Body of pancreas (tissue), 4 donors: Measurements from ENCODE around the gene ZFY. TPM values are rescaled to one million over a fixed set of nuclear protein-coding genes. Genes with fewer than 3 reads are reported as not detected.

Experiments
- ATAC-seq: fragments of 150-250 bp; one replicate; pipeline ENCODE4 v1.9.1; 2016
- DNase-seq, 4 donors: peaks; one replicate each; pipeline ENCODE4 v3.0.0-alpha.2; 2019
- H3K27ac ChIP-seq, 4 donors: fragments of 200-600 bp; sonication (generic); 1 replicate in 3 of 4; 2 replicates in 1 of 4; pipeline versions ENCODE4 v1.5.1 to v1.6.1; 2016 to 2019; ENCODE audit warnings: mild to moderate bottlenecking in 1 of 4, mixed read lengths in 1 of 4, moderate library complexity in 1 of 4
- H3K27me3 ChIP-seq, 2 donors: fragments of 200-600 bp; sonication (generic); one replicate each; pipeline ENCODE4 v1.6.0; 2016; ENCODE audit warnings: mild to moderate bottlenecking in 1 of 2
- H3K36me3 ChIP-seq, 2 donors: fragments of 200-600 bp; sonication (generic); replicated peaks in 1 of 2; 2 replicates each; pipeline ENCODE4 v1.5.1; 2016; ENCODE audit warnings: low read depth in 2 of 2; ENCODE audit not compliant: insufficient read depth in 1 of 2
- H3K4me1 ChIP-seq: fragments of 200-600 bp; sonication (generic); one replicate; pipeline ENCODE4 v1.6.0; 2016
- H3K4me3 ChIP-seq, 2 donors: fragments of 200-600 bp; sonication (generic); 1 replicate in 1 of 2; 2 replicates in 1 of 2; pipeline ENCODE4 v1.5.1; 2016 to 2019
- H3K9me3 ChIP-seq, 3 donors: fragments of 200-600 bp; sonication (generic); 1 replicate in 2 of 3; 2 replicates in 1 of 3; pipeline ENCODE4 v1.5.1; 2016
- CTCF ChIP-seq, 7 experiments: fragments of 450-650 bp in 4 of 7; fragments of 200-600 bp in 3 of 7; sonication (generic) in 3 of 7; IDR thresholded peaks; one replicate each; pipeline ENCODE4 v1.5.1; 2016 to 2019; ENCODE audit warnings: antibody characterized with exemption in 7 of 7
- POLR2A ChIP-seq, 3 donors: fragments of 450-650 bp; IDR thresholded peaks; one replicate each; pipeline ENCODE4 v1.6.1; 2016; ENCODE audit warnings: antibody characterized with exemption in 3 of 3, mild to moderate bottlenecking in 2 of 3
- WGBS, 2 donors: methylation state at CpG; one replicate each; pipeline ENCODE4 v1.1.5; 2017; 5-methylcytosine and 5-hydroxymethylcytosine counted together
- intact Hi-C: fragments of 100-400 bp; cut with DNase I; formaldehyde crosslinking; loops from one replicate; pipeline ENCODE4 v1.15.1; 2023
- total RNA-seq, 2 donors: library from RNA; depleted of rRNA; stranded (reverse); fragments of >200 nt; gene quantifications; one replicate each; pipeline ENCODE4 v1.1.0, GENCODE V29; 2016

Gene ZFY
- total RNA-seq, 2 donors from 2014 or later = not detected

DNA sequence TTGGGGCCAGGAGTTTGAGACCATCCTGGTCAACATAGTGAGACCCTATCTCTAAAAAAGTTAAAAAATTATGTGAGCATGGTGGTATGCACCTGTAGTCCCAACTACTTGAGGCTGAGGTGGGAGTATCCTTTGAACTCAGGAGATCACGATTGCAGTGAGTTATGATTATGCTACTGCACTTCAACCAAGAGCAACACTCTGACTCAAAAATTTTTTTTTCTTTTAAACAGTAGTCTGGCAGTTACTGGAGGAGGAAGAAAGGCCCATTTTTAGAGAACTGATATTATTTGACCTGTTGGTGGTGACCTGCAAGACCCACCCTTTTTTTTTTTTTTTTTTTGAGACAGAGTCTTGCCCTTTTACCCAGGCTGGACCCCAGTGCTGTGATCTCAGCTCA, 29.6 kb downstream of the ZFY start:
- H3K27ac ChIP-seq = no peak overlapping the region
- DNase-seq (no peak), ATAC-seq (no peak)
- intact Hi-C loops = no loop called here
- WGBS, 2 donors = 29 to 50% methylated on average over 1 of the region's 1 CpG
- H3K36me3 ChIP-seq = no peaks in the 10 kb centered on the region
- H3K4me1 ChIP-seq = peaks cover 8% of the 10 kb centered on the region
- TF ChIP-seq CTCF (IDR thresholded peaks at IDR 0.05) = no peak
- no peak for TF ChIP-seq POLR2A (IDR thresholded peaks at IDR 0.05)
- H3K4me3 ChIP-seq = no peak overlapping the region
- no peaks in the 10 kb centered on the region for H3K27me3 ChIP-seq
- no peaks in the 10 kb centered on the region for H3K9me3 ChIP-seq

DNA sequence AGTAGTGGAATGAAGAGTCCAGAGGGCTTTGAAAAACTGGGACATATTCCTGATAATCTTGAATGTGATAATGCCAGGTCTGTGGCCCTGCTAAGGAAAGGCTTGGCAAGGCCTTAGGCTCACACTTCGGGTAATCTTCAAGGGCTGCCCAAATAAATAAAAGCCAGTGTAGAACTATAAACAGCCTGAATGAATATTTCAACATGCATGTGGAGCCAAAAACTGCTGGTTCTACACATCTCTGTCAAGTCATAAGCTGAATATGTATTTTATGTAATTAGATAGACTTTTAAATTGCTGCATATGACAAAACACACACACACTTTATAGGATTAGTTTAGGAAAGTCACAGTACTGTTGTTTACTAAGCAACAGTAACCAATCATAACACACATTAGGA, 30.4 kb downstream of the ZFY start:
- H3K27me3 ChIP-seq = no peaks in the 10 kb centered on the region
- peaks cover 8% of the 10 kb centered on the region for H3K4me1 ChIP-seq
- no peak for TF ChIP-seq CTCF (IDR thresholded peaks at IDR 0.05)
- no peaks in the 10 kb centered on the region for H3K36me3 ChIP-seq
- intact Hi-C loops = no loop called here
- H3K9me3 ChIP-seq = no peaks in the 10 kb centered on the region
- H3K27ac ChIP-seq = peak overlapping the region in 2 of 4 donors; percentile 17 to 39
- peak; percentile 60 for ATAC-seq
- peak in 1 of 4 donors; percentile 13 for DNase-seq
- no peak overlapping the region for H3K4me3 ChIP-seq
- WGBS, 2 donors = 13 to 25% methylated on average over 1 of the region's 1 CpG

DNA sequence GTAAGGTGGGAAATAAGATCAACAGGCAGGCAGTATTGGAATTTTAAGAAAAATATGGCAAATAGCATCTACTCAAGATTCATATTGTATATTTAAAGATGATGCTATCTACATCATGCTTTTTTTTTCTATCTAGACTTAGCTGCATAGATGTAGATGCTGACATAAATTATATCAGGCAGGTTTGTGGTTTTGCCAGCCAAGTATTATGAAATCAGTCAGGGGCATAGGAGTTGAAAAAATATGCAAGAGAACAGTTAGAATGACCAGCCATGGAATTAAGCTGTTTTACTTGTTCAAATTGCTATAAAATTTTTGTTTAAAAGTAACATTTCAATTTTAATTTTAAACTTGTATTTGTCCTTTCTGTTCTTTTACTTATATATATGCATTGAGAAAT, 34.4 kb downstream of the ZFY start:
- TF ChIP-seq POLR2A (IDR thresholded peaks at IDR 0.05) (no peak), CTCF (IDR thresholded peaks at IDR 0.05) (no peak)
- intact Hi-C loops = no loop called here

GRCh38 chrY:2972708-2973107, 37.5 kb downstream of the ZFY start:
- 18 to 25% methylated on average over 1 of the region's 1 CpG for WGBS, 2 donors
- DNase-seq (no peak), ATAC-seq (no peak)
- intact Hi-C loops = no loop called here
- Histone ChIP-seq H3K27me3 (no peaks in the 10 kb centered on the region), H3K9me3 (no peaks in the 10 kb centered on the region), H3K27ac (no peak overlapping the region), H3K4me3 (no peak overlapping the region), H3K4me1 (no peaks in the 10 kb centered on the region), H3K36me3 (no peaks in the 10 kb centered on the region)
- TF ChIP-seq CTCF (IDR thresholded peaks at IDR 0.05) (no peak), POLR2A (IDR thresholded peaks at IDR 0.05) (no peak)

More for the DNA sequence above, 34.4 kb downstream of the ZFY start:
- Histone ChIP-seq H3K27ac (no peak overlapping the region), H3K36me3 (no peaks in the 10 kb centered on the region), H3K27me3 (no peaks in the 10 kb centered on the region), H3K4me3 (no peak overlapping the region), H3K9me3 (no peaks in the 10 kb centered on the region), H3K4me1 (peaks cover 4% of the 10 kb centered on the region)
- no peak for DNase-seq
- ATAC-seq = no peak

DNA sequence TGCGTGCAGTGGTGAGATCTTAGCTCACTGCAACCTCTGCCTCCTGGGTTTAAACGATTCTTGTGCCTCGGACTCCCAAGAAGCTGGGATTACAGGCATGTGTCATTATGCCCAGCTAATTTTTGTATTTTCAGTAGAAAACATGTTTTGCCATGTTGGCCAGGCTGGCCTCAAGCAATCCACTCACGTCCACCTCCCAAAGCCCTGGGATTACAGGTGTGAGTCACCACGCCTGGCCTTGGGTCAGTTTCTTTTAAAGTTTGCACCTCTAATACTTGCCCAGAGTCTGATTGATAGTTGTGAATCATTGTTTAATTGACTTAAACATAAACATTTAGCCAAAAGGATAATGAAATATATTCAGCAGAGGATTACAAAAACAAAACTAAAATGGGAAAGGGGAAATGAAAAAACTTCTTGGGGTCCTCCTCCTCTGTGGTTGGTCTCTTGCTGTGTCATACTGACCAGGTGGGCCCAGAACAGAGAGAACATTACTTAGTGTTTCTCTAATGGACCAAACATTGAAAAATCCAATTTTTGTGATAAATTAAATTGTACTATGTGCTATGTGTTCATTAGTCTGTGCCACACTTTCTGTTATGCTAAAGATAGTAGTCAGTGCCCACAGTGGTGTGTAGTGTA, 38.0 kb downstream of the ZFY start:
- Histone ChIP-seq H3K9me3 (no peaks in the 10 kb centered on the region), H3K4me3 (no peak overlapping the region), H3K27me3 (no peaks in the 10 kb centered on the region), H3K27ac (no peak overlapping the region), H3K36me3 (no peaks in the 10 kb centered on the region), H3K4me1 (no peaks in the 10 kb centered on the region)
- intact Hi-C loops = no loop called here
- ATAC-seq (no peak), DNase-seq (no peak)
- TF ChIP-seq POLR2A (IDR thresholded peaks at IDR 0.05) (no peak), CTCF (IDR thresholded peaks at IDR 0.05) (no peak)
- WGBS, 2 donors = 88 to 91% methylated on average over 4 to 5 of the region's 5 CpGs
